Loucy (cell line): ENCODE data around the gene TTC23.

Experiments
- EZH2phosphoT487 ChIP-seq: fragments of 200-600 bp; IDR thresholded peaks from 2 replicates; pipeline ENCODE4 v1.6.1; 2018; ENCODE audit warnings: antibody characterized with exemption, mild to moderate bottlenecking, moderate library complexity, borderline replicate concordance
- TF ChIP-seq, protein P1 (sequence below): fragments of 200-600 bp; sonication (generic); conservative IDR thresholded peaks from 2 replicates; pipeline ENCODE4 v1.5.1; 2014; ENCODE audit warnings: mild to moderate bottlenecking, antibody characterized with exemption, low read length

DNA sequence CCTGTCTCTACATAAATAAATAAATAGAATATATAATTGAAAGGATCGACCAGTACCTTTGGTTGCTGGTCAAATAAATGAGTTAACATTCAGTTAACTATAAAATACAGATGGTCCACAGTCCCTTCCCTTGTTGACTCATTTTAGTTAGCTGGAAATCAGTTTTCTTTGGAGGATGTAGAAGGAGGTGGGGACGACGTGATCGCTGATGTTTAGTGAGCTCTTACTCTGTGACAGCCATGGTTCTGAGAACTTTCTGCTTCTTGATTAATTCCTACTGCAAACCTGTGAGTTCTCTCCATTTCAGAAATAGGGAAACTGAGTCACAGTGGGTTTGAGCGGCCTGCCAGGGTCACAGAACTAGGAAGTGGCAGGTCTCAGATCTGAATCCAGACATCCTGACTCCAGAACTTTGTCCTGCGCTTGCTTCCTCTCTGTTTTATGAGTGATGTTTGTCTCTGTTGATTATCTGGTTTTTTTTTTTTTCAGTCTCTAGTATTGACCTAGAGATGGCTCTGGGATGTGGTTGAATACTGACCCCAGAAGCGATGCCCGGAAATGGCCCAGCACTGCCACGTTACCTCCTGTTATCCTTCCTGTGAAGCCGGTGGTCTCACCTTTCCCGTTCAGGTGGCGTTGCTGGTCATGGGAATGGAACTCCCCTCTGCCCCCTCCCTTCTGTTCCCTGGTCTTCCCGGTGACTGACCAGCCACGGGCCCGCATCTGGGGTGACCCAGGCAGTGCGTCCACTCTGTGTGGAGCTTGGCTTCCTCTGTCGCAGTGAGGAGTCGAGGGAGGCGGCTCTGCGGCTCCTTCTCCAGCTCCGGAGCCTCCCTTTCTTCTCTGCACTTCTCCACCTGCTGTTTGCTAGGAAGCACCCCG lies 126.3 kb downstream of the TTC23 start:
- TF ChIP-seq, protein P1, sequence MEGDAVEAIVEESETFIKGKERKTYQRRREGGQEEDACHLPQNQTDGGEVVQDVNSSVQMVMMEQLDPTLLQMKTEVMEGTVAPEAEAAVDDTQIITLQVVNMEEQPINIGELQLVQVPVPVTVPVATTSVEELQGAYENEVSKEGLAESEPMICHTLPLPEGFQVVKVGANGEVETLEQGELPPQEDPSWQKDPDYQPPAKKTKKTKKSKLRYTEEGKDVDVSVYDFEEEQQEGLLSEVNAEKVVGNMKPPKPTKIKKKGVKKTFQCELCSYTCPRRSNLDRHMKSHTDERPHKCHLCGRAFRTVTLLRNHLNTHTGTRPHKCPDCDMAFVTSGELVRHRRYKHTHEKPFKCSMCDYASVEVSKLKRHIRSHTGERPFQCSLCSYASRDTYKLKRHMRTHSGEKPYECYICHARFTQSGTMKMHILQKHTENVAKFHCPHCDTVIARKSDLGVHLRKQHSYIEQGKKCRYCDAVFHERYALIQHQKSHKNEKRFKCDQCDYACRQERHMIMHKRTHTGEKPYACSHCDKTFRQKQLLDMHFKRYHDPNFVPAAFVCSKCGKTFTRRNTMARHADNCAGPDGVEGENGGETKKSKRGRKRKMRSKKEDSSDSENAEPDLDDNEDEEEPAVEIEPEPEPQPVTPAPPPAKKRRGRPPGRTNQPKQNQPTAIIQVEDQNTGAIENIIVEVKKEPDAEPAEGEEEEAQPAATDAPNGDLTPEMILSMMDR: no peak
- no peak for TF ChIP-seq EZH2phosphoT487
